Gastroesophageal sphincter (tissue), 3 donors: ENCODE data around the gene WAPL.

Experiments used
- CTCF ChIP-seq, 4 experiments: fragments of 200-600 bp in 2 of 4; fragments of 450-650 bp in 2 of 4; sonication (generic) in 1 of 4; IDR thresholded peaks; one replicate each; pipeline ENCODE4 v1.5.1; 2017 to 2019; ENCODE audit warnings: antibody characterized with exemption in 4 of 4, mild to moderate bottlenecking in 2 of 4, moderate library complexity in 2 of 4
- EP300 ChIP-seq: sonication (generic); formaldehyde crosslinking; IDR thresholded peaks from one replicate; pipeline ENCODE4 v1.6.1; 2017; ENCODE audit warnings: antibody characterized with exemption, mild to moderate bottlenecking
- POLR2A ChIP-seq, 2 donors: fragments of 450-650 bp; IDR thresholded peaks; one replicate each; pipeline ENCODE4 v1.6.1; 2017; ENCODE audit warnings: antibody characterized with exemption in 2 of 2, mild to moderate bottlenecking in 2 of 2, moderate library complexity in 1 of 2
- POLR2AphosphoS5 ChIP-seq: sonication (generic); formaldehyde crosslinking; IDR thresholded peaks from one replicate; pipeline ENCODE4 v1.6.1; 2017; ENCODE audit warnings: antibody characterized with exemption

GRCh38 chr10:86391986-86392722 lies 129.4 kb downstream of the WAPL start:
- no peak for TF ChIP-seq CTCF (IDR thresholded peaks at IDR 0.05)
- TF ChIP-seq EP300: no peak
- no peak for TF ChIP-seq POLR2AphosphoS5
- TF ChIP-seq POLR2A (IDR thresholded peaks at IDR 0.05): no peak
